Mesothelial cell of epicardium (in vitro differentiated cells): ENCODE data around the gene FTSJ1. TPM values are rescaled to one million over a fixed set of nuclear protein-coding genes. Genes with fewer than 3 reads are reported as not detected.

ENCODE experiments used
- DNase-seq, 2 experiments: peaks; one replicate each; pipeline ENCODE4 v3.0.0; 2021; ENCODE audit warnings: low spot score in 2 of 2; ENCODE audit not compliant: unreplicated experiment in 2 of 2
- H3K27ac Mint-ChIP-seq: 2 replicates; pipeline ENCODE4 v1.8.0; 2021; ENCODE audit warnings: mixed read lengths
- H3K27me3 Mint-ChIP-seq: 2 replicates; pipeline ENCODE4 v1.8.0; 2021; ENCODE audit warnings: low read depth, mixed read lengths
- H3K36me3 Mint-ChIP-seq: 2 replicates; pipeline ENCODE4 v1.8.0; 2021; ENCODE audit warnings: mixed read lengths
- H3K4me1 Mint-ChIP-seq: 2 replicates; pipeline ENCODE4 v1.8.0; 2021; ENCODE audit warnings: mixed read lengths
- H3K4me3 Mint-ChIP-seq: 2 replicates; pipeline ENCODE4 v1.8.0; 2021; ENCODE audit warnings: mild to moderate bottlenecking, moderate library complexity, mixed read lengths
- H3K9me3 Mint-ChIP-seq: 2 replicates; pipeline ENCODE4 v1.8.0; 2021; ENCODE audit warnings: mixed read lengths
- CTCF ChIP-seq: fragments of 200-600 bp; sonication (generic); IDR thresholded peaks from one replicate; pipeline ENCODE4 v1.5.0; 2021; ENCODE audit warnings: antibody characterized with exemption; ENCODE audit not compliant: unreplicated experiment
- total RNA-seq: library from RNA; stranded (reverse); gene quantifications from 3 replicates; pipeline ENCODE4 v1.2.1, GENCODE V29; 2021

The FTSJ1 gene
- total RNA-seq, 1 donor from 2014 or later, result 42.2 TPM

DNA sequence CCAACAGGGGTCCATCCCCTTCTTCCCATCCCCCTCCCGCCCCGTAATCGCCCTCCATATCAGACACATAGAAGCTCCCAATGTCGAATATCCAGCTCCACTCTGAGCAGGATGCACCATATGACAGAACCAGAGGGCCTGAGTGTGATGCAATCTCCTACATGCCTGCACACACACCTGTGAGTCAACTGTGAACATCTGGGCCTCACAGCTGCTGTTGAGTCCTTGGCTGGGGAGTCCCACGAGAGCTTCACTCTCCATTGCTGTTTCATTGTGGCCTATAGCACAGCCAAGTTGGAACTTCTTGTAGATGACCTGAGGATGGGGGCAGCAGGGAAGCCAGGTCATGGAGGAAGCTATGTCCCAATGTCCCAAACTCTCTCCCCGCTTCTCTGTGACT, 14.2 kb upstream of the FTSJ1 start:
- DNase-seq, result peak in 1 of 2 experiments; percentile 5
- H3K4me1 Mint-ChIP-seq, result peaks cover 2% of the 10 kb centered on the region
- H3K36me3 Mint-ChIP-seq, result peaks cover 3% of the 10 kb centered on the region
- no peaks in the 10 kb centered on the region for H3K27me3 Mint-ChIP-seq
- TF ChIP-seq CTCF, result no peak
- no peak overlapping the region for H3K27ac Mint-ChIP-seq
- no peak overlapping the region for H3K4me3 Mint-ChIP-seq
- H3K9me3 Mint-ChIP-seq, result peaks cover 18% of the 10 kb centered on the region

- peaks cover 16% of the 10 kb centered on the region for H3K9me3 Mint-ChIP-seq
- H3K36me3 Mint-ChIP-seq, result peaks cover 3% of the 10 kb centered on the region
- peaks cover 2% of the 10 kb centered on the region for H3K27me3 Mint-ChIP-seq
- no peak for TF ChIP-seq CTCF
- DNase-seq, result no peak
- H3K4me3 Mint-ChIP-seq, result peak overlapping the region; percentile 13
- no peak overlapping the region for H3K27ac Mint-ChIP-seq
- H3K4me1 Mint-ChIP-seq, result peaks cover 20% of the 10 kb centered on the region
Observed at GRCh38 chrX:48465336-48465933, 10.6 kb upstream of the FTSJ1 start.

- Mint-ChIP-seq H3K27ac (no peak overlapping the region), H3K36me3 (no peaks in the 10 kb centered on the region), H3K27me3 (peaks cover 2% of the 10 kb centered on the region), H3K4me3 (no peak overlapping the region), H3K9me3 (peaks cover 15% of the 10 kb centered on the region), H3K4me1 (peaks cover 25% of the 10 kb centered on the region)
- no peak for TF ChIP-seq CTCF
- no peak for DNase-seq
Observed at GRCh38 chrX:48466696-48467095, 9.3 kb upstream of the FTSJ1 start.

GRCh38 chrX:48467281-48467761, 8.7 kb upstream of the FTSJ1 start:
- Mint-ChIP-seq H3K27ac (no peak overlapping the region), H3K9me3 (peaks cover 15% of the 10 kb centered on the region), H3K4me1 (peaks cover 25% of the 10 kb centered on the region), H3K27me3 (peaks cover 2% of the 10 kb centered on the region), H3K4me3 (peak overlapping the region; percentile 60), H3K36me3 (no peaks in the 10 kb centered on the region)
- TF ChIP-seq CTCF, result no peak
- no peak for DNase-seq

DNA sequence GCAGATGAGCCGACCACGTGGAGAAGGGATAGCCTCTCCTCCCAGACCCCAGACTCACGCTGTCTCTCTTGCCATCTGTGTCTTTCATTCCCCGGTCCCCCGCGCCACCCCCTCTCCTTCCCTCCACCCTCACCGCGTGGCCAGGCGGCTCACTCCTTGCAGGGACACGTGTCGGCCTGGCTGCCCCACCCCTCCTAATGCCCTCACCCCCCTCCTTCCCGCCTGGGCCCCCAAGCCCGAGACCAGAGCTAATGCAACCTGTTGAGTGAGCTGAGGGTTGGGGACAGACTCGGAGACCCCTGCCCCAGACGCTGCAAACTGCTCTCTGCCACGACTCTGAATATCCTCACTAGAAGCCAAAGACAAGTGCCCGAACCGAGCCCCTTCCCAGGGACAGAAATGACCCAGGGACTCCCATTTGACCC, 7.7 kb upstream of the FTSJ1 start:
- no peaks in the 10 kb centered on the region for H3K36me3 Mint-ChIP-seq
- H3K27ac Mint-ChIP-seq, result no peak overlapping the region
- no peak for TF ChIP-seq CTCF
- DNase-seq, result no peak
- peaks cover 2% of the 10 kb centered on the region for H3K27me3 Mint-ChIP-seq
- H3K4me1 Mint-ChIP-seq, result peaks cover 29% of the 10 kb centered on the region
- peaks cover 10% of the 10 kb centered on the region for H3K9me3 Mint-ChIP-seq
- peak overlapping the region; percentile 60 for H3K4me3 Mint-ChIP-seq
